Activated T-cell treated with anti-CD3 and anti-CD28 coated beads for 1 hour (primary cell): Measurements from ENCODE around the gene PSME3IP1.
"Not testable (repeated sequence)": the region's sequence is repeated elsewhere in the genome, so short reads cannot be mapped to it uniquely, and the experiment has no call there.

ENCODE experiments used
- DNase-seq: peaks from one replicate; pipeline ENCODE4 v3.0.0-alpha.2; 2020; ENCODE audit warnings: low read depth

Gene PSME3IP1

DNA sequence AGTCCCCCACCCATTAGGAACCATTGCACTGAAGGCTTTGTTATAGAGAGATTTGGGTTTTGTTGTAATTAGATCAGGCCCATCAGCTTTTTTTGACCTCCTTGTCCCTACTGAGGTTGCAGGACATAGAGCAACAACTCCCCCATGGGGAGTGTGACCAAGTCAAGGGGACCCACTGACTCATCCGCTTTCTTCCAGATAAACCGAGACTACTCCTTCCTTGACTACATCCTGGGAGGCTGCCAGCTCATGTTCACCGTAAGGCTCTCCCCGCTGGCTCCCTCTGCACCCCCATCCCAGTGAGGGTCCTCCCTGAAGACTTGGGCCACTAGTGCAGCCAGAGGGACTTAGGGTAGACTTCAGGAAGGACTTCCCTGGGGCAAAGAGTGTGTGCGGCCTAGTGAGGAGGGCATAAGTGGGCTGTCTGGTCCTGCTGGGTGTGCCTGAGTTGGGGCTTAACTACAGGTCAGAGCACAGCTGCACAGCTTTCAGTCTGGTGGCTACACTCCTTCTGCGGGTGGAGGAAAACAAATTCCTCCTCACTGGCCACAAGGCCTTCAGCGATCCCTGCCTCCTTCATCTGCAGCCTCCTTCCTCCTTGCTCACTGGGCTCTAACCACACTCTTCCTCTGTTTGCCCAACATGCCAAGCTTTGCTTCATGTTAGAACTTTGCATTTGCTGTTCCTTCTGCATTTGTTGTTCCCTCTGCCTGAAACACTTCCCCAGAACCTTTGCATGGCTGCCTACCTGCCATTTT, 62.4 kb downstream of the PSME3IP1 start:
- no peak for DNase-seq

DNA sequence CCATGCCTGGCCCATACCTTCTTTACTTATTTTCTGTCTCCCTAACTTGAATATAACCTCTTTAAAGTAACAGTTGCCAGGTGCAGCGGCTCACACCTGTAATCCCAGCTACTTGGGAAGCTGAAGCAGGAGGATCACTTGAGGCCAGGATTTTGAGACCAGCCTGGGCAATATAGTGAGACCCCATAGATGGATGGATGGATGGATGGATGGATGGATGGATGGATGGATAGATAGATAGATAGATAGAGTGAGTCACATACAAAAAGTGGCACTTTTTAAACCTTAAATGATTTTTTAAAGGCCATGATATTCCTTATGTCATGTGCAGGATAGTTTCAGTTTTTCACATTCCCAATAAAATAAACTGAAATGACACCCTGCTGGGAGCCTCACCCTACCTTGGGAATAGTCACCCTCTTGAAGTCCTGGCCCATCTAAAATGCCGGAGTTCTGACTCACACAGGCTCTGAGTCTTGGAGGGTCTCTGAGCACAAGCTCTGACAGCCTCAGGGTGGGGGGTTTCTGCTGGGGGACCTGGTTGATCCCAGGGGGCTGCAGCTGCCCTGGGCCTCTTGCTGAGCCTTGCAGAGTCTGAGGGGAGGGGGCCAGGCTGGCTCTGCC, 67.3 kb downstream of the PSME3IP1 start:
- no peak for DNase-seq

DNA sequence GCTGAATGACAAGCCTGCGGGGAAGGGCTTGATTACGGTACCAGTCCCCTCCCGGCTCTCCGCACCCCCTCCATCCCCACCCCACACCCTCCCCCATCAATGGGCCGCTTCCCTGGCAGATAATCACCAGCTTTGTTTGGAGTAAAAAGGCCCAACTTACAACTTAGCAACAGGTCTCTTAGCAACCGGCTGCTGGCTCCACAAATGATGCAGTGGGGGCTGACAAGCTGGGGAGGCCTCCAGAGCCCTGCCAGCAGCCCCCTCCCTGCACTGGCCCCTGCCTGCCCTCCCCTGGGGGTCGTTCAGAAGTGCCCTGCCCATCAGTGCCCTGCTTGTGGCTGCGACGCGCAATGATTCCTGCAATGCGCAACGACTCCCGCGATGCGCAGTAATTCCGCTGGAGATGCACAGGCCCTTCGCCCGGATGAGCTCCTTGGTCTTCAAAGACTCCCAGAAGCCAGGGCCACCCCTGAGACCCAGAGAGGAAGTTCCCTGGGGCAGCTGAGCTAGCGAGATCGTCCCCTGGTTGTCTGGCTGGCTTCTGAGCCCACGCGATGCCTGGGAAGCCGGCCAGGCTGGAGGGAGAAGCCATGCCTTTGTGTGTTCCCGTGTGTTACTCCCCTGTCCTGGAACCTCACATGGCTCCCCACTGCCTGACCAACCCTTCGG, 70.2 kb downstream of the PSME3IP1 start:
- no peak for DNase-seq

DNA sequence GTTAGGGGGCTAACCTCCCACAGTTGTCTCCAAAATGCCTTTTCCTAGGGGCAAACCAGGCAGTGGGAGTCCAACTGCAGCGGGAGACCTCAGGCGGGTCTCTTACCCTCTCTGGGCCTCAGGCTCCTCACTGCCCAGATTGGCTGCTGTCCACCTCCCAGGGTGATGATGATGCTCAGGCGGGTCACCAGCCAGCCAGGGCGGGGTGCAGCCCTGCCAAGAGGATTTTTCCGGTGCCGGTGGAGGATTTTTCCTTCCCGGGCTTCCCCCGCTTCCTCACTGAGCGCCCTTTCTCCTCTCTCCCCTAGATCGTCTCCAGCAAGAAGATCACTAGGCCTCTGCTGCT, 70.7 kb downstream of the PSME3IP1 start:
- no peak for DNase-seq

DNA sequence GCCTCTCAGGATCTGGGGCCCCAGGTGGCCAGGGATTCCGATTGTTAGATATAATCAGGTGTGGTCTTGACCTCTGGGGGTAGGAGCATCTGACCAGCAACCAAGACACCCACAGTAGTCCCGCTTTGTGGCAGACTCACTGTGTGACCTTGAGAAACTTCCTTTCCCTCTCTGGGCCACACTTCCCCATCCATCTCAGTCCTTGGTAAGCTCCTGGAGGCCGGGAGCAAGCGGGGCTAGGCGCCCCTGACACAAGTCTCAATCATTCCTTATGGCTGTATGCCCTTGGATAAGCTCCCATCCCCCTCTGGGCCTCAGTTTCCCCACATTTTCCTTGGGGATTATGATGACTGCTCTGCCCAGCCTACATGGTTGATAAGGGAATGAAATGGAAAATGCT, 72.2 kb downstream of the PSME3IP1 start:
- DNase-seq: no peak

DNA sequence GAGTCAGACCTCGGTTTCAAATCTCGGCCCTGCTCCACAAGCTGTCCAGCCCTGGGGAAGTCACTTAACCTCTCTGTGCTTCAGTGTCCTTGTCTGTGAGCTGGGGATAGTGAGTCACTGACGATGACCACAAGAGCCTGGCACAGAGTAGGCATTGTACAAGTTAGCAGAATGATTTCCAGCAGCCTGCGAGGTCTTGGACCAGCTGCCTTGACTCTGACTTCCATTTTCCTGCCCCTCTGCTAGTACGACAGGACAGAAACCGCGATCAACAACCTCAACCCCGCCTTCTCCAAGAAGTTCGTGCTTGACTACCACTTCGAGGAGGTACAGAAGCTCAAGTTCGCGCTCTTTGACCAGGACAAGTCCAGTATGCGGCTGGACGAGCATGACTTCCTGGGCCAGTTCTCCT, 72.8 kb downstream of the PSME3IP1 start:
- no peak for DNase-seq

DNA sequence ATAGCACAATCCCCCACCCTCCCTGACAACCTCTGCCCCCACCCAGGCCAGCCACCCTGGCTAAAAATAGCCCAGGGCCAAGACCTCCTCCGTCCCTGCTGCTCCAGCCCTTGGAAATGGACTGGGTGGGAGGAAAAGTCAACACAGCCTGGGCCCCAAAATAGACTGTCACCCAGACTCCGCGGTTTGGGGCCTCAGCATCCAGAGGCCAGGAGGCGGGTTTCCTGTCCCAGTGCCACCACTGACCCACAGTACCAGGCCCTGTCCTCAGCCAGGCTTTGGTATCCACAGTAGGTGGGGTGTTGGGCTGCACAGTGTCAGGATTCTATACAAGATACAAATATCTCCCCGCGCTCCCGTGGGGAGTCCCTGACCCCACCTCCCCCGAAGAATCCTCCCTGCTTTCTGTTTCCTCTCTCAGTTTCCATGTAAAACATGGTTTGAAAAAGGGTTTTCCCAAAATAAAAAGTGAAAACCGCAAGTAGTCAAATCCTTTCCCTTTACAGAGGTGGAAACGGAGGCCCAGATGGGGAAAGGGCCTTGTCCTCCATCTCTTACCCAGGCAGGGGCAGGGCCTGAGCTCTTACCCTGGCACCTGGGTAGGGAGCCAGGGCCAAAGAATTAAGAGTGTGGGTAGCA, 73.3 kb downstream of the PSME3IP1 start:
- DNase-seq: no peak

DNA sequence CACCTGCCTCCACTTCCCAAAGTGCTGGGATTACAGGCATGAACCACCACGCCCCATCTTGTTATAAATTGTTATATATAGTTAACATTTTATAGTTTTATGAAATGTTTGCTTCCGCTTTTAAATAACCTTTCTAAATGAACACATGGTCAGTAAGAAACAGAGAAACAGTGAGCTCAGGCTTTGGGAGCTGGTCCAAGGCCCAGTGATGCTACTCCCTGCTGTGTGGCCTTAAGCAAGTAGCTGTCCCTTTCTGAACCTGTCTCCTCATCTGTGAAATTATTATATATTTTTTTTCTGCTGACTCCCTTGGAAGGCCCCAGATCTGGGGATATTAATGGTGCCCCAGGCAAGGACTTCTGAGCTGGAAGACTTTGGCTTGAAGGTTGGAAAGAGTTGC, 74.4 kb downstream of the PSME3IP1 start:
- DNase-seq: no peak

DNA sequence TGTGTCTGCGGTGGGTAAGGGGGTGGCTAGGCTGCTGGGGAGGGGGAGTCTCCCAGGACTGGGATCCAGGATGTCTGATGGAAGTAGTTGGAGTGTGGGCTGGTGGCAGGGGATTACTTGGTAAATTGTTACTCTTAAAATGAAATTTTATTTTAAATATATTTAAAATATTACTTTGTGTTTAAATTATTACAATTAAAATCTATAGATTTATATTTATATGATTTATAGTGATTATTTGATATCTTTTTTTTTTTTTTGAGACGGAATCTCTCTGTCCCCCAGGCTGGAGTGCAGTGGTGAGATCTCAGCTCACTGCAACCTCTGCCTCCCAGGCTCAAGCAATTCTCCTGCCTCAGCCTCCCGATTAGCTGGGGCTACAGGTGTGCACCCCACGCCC, 74.9 kb downstream of the PSME3IP1 start:
- DNase-seq: no peak

DNA sequence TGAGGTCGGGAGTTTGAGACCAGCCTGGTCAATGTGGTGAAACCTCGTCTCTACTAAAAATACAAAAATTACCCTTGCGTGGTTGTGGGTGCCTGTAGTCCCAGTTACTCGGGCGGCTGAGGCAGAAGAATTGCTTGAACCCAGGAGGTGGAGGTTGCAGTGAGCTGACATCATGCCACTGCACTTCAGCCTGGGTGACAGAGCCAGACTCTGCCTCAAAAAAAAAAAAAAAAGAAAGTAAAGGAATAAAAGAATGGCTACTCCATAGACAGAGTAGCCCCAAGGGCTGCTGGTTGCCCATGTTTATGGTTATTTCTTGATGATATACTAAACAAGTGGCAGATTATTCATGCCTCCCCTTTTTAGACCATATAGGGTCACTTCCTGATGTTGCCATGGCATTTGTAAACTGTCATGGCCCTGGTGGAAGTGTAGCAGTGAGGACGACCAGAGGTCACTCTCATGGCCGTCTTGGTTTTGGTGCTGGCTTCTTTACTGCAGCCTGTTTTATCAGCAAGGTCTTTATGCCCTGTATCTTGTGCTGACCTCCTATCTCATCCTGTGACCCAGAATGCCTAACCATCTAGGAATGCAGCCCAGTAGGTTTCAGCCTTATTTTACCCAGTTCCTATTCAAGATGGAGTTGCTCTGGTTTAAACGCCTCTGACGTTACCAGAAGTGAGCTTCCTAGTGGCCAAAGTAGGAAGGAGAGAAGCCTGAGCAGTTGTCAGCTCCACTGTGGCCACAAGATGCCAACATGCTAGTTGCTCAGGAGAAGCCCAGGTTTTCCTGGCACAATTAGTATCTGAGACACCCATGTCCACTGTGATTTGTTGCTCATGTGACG, 76.4 kb downstream of the PSME3IP1 start:
- DNase-seq: not testable (repeated sequence)

DNA sequence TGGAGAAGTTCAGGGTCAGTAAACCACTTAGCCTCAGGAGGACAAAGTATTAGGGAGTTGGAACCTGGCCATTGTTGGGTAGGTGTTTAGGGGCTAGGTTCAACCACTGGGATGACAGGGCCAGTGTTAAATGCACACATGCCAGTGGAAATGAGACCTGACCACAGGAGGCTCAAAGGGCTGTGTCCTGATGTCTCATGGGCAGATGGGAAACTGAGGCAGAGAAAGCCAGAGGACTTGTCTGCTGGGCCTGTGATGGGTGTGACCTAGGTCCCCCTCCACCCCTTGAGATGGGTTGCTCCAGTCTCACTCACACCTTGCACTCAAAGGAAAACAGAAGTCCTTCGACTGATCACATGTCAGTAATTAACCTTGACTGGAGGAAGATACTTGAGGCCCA, 77.4 kb downstream of the PSME3IP1 start:
- no peak for DNase-seq

DNA sequence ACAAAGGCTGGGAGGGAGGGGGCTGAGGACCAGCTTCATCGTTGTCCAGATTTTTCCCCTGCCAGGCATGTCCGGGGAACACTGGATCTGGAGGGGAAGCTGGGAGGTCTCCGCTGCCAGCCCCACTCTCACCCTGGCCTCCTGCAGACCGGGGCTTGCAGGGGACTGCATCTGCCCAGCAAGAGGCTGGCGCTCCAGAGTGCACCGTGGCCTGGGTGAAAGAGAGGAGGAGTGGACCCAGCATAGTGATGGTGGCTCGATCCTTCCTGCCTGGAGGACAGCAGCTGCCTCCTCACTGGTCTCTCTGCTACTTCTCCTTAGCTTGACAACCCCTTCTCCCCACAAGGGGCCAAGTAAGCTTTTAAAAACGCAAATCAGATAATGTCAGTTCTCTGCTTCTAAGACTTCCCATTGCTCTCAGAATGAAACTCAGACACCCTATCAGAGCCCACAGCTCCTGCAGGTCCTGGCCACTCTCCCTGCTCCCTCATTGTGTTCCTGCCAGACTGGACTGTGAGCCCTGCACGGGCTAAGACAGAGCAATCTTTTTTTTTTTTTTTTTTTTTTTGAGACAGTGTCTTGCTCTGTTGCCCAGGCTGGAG, 78.4 kb downstream of the PSME3IP1 start:
- DNase-seq: no peak

DNA sequence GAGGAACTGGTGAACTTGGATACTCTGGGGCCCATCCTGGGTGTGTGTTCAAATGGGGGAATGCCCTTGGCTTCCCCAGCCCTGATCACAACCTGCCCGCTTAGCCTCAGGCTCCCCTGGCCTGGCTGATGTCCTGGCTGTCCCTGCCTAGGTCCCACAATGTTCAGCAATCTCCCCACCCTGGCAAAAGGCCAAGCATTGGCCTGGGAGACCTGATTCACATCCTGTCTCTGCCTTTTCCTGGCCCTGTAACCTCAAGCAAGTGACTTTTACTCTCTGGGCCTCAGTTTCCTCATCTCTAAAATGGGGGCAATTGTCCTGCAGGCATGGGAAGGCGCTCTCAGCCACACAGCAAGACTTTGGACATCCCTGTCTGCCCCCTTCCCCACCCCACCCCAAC, 79.1 kb downstream of the PSME3IP1 start:
- no peak for DNase-seq

DNA sequence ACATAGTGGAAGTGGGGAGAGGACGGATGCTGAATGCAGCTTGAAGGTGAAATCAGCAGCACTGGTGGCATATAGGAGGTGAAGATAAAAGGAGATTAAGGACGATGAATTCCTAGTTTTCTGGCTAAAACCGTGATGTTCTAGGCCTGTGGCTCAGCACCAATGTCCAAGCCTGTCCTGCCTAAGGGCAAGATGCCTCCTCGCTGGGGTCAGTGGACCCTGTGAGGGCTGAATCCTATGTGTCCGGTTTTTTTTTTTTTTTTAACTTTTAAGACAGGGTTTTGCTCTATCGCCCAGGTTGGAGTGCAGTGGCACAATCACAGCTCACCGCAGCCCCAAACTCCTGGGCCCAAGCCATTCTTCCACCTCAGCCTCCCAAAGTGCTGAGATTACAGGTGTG, 80.7 kb downstream of the PSME3IP1 start:
- DNase-seq: no peak

DNA sequence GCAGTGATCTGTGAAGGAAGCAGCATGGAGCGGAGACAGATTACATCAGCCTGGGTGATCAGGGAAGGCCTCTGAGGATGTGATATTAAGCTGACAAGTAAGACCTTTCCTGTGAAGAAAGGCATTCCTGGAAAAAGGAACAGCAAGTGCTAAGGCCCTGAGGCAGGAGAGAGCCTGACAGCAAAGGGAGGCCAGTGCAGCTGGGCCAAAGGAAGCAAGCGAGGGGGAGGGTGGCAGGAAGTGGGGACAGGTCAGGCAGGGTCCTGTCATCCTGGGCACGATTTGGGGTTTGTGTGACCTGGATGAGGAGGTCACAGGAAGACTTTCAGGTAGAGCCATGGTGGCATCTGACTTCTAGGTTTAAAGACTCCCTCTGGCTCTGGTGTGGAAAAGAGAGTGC, 81.1 kb downstream of the PSME3IP1 start:
- no peak for DNase-seq

DNA sequence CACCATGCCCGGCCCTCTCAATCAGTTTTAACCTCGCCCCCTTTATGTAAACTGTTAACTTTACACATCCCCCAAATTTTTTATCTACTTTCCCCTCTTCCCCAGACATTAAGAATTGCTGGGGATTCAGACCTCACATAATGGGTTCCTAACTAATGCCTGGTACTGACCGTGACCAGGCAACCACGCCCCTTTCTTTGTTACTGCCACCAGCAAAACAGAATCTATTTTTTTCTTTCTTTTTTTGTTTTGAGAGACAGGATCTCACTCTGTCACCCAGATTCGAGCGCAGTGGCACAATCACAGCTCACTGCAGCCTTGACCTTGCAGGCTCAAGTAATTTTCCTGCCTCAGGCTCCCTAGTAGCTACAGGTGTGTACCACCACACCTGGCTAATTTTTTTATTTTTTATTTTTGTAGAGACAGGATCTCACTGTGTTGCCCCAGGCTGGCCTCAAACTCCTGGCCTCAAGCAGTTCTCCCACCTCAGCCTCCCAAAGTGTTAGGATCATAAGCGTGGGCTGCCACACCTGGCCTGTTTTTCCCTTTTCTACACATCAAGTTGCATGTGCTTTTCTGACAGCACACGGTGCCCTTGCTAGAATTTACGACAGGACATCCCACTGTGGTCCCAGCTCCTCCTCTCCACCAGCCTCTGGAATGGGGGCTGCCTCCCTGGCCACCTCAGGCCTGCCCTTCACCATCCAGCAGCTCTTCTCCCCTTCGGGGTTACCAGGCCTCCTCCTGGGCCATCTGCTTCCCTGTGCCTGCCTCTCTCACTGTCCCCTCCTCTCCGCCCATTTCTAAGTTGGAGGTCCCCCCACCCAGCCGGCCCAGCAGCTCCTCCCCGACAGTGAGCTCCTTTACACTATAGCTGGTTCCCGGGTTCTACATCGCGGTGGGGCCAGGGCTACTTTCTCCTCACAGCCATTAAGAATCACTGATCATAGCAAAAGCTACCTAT, 82.7 kb downstream of the PSME3IP1 start:
- no peak for DNase-seq
